GM19455 (cell line): ENCODE data around the gene COPS7B.

Experiments
- ATAC-seq: cut with Tn5 transposase; IDR thresholded peaks from one replicate; pipeline ENCODE4 v1.9.1; 2021; ENCODE audit not compliant: unreplicated experiment

The COPS7B gene

GRCh38 chr2:231785413-231785812, 832 bp upstream of the COPS7B start:
- ATAC-seq = no peak

GRCh38 chr2:231785822-231786176, 446 bp upstream of the COPS7B start:
- ATAC-seq = peak; percentile 7

DNA sequence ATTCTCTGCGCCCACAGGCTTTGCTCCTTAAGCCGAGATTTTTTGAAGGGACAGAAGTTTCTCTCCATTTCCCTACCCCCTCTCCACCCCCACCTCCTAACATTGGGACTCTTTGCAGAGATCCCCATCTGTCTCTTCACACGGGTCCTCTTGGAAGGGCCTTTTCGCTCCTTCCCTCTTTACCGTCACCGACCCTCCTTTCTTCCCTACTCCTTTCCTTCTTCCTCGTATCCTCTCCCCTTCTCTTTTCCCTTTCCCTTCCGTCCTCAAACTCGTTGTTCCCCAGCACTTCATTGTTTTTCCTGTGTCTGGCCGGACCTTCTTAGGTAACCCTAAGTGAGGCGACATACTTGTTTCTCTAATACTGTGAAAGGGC, 660 bp downstream of the COPS7B start:
- no peak for ATAC-seq

DNA sequence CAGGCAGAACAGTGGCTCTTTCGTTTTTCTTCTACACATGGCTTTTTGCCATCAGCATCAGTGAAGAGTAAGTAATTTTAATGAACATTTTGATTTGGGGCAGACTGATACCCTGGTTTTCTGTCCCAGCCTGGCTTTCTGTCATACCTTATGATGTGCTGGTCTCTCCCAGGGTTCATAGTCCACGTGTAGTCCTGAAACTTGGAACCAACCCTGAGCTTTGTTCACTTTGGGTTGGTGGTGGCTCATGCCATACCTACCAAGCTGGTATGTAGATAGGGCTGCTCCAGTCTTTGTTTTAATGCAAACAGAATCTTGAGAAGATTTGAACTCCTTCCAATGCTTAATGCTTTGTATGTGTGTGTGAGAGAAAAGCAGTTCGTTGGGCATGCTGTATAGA, 4.9 kb downstream of the COPS7B start:
- no peak for ATAC-seq

DNA sequence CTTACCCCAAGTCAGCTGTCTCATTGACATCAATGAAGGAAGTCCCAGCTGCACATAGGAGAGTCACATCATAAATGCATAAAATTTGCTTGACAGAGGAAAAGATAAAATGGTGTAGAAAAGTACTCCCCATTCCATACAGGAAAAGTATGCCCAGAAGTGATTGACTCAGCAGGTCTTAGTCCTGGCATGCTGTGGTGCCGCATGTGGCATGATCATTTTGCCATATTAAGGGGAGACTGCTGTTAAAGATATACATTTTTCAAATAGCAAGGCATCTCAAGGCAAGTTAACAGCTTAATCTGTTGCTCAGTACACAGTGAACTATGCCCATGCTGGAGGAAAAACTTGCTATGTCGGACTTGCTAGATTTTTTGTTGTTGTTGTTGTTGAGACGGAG, 8.1 kb downstream of the COPS7B start:
- ATAC-seq = no peak

GRCh38 chr2:231795525-231796327, 9.5 kb downstream of the COPS7B start:
- ATAC-seq = no peak

GRCh38 chr2:231800493-231801091, 14.3 kb downstream of the COPS7B start:
- ATAC-seq = no peak

DNA sequence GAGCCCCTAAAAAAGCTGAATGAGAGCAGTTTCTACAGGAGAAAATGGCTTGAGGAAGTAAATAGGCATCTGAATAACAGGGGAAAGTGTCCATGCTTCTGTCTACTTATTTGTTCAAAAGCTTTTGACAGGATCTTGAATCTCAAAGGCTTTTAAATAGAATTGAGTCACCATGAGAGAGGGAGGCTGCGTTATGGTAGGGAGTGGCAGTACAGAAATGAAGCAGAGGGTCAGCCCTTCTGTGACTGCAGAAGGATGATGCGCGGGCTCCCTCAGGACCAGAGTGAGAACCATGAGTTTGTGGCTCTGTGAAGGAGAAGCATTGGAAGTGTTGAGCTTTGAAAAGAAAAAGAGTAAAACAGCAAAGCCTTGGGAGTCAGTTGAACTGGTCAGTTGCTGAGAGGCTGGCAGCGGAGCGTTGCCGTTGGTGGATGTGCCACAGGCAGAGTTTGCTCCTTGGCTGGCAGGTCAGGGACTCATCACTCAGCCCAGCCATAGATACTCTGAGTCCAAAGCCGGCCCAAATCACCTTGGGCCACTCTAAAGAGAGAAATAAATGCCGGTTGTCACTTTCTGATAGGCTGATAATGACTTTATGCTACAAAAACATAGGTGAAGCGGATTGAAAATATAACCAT, 17.4 kb downstream of the COPS7B start:
- ATAC-seq = no peak

DNA sequence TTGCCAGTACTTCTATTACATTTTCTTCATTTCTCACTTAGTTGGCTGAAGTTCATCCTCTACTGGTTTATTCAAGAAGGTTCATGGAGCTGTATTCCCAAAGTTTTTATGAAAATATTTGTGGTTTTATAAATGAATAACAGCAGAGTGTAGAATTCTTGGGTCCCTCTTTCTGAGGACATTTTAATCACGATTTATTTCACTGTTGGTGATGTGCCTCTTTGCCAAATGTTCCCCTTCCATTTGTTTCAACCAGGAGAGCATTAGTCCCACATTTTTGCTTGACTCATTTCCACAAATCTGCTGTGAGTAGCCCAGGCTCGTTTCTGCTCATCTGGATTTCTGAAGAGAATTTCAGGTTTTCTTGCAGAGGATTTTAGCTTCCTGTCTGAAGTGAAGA, 20.8 kb downstream of the COPS7B start:
- no peak for ATAC-seq

GRCh38 chr2:231810905-231811304, 24.7 kb downstream of the COPS7B start:
- no peak for ATAC-seq

- ATAC-seq = no peak
Observed at GRCh38 chr2:231816327-231817026, 30.2 kb downstream of the COPS7B start.

DNA sequence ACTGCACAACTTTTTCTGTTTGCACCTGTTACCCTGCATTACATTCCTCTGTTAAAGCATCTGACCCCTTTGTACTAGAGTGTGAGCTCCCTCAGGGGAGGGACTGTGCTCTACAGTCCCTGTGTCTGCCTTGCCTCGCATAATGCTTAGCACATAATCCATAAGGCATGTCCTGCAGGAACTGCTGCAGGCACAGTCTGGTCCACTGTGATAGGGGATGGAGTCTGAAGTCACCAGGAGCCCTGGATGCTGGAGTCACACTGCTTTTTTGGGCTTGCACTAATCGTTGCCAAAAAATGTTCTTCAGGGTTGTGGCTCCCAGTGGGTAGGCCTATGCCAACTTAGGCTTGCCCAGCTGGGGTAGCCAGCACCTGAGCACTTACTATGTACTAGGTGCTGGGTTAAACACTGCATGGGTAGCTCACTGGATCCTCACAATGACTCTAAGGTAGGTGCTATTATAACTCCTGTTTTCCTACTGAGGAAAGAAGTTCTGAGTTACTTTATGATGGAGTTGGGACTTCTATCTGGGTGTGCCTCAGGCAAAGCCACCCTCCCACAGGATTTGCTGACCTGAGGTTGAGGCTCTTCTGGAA, 33.3 kb downstream of the COPS7B start:
- ATAC-seq = no peak

DNA sequence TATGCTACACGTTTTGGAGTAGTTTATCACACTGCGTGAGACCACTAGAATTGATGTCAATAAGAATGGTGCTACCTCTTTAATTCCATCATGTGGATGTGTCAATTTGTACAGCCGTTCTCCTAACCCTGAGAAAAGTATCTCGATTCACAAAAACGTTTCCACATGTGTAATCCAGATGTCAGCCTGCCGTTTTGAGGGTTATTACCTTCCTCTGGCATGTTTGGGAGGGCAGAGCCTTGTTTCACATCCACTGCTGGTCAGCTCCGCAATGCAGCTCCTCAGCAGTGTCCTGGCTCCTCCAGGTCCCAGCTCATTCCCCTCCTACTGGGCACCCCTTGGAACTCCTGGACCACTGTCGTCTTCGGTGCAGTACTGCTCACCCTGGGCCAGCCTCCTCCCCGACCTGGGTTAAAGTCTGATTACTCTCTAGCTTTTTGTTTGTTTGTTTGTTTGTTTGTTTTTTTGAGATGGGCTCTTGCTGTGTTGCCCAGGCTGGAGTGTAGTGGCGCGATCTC, 34.6 kb downstream of the COPS7B start:
- ATAC-seq = no peak

DNA sequence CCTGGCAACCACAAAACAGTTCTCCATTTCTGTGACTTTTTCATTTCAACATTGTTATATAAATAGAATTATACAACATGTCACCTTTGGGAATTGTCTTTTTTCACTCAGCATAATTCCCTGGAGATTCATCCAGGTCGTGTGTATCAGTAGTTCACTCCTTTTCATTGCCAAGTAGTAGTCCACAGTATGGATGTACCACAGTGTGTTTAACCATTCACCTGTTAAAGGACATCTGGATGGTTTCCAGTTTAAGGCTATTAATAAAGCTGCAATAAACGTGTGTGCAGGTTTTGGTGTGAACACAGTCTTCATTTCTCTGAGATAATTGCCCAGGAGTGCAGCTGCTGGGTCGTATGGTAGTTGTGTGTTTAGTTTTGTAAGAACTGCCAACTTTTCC, 35.7 kb downstream of the COPS7B start:
- no peak for ATAC-seq

DNA sequence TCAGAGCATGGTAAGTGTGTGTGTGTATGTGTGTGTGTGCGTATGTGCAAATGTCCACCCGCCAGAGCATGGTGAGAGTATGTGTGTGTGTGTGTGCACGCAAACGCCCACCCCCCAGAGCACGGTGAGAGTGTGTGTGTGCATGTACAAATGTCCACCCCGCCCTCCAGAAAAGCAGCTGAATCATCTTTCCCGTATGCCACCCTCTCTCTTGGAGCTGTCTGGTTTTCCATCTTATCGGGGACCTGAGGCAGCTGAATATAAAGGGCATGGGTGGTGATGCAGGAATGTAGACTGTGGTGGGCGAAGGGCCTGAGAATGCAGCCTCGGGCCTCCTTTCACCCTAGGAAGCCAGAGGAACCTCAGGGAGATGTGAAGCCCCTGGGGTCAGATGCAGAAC, 66.9 kb downstream of the COPS7B start:
- ATAC-seq = no peak

GRCh38 chr2:231854616-231855125, 68.4 kb downstream of the COPS7B start:
- no peak for ATAC-seq

DNA sequence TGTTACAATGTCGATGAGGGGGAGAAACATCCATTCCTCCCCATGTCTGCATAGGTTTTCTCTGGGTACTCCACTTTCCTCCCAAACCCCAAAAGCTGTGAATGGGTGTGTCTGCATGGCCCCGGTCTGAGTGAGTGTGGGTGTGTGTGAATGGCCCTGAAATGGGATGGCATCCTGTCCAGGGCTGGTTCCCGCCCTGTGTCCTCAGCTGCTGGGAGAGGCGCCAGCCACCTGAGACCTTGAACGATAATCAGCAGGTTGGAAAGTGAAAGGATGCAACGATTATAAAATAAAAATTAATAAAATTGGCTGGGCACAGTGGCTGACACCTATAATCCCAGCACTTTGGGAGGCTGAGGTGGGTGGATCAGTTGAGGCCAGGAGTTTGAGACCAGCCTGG, 70.7 kb downstream of the COPS7B start:
- no peak for ATAC-seq
